Muscle of arm (tissue), 12 donors: ENCODE data around the gene CENPQ. TPM values are rescaled to one million over a fixed set of nuclear protein-coding genes. Genes with fewer than 3 reads are reported as not detected.

Source experiments
- DNase-seq: peaks from one replicate; pipeline ENCODE4 v3.0.0-alpha.2; 2013
- polyA plus RNA-seq, 12 donors: library from polyadenylated mRNA; unstranded; fragments of 120-200 nt; gene quantifications; one replicate each; pipeline ENCODE4 v1.2.1, GENCODE V29; 2013; ENCODE audit not compliant: insufficient read length in 12 of 12

CENPQ gene
- polyA plus RNA-seq, 12 donors = 7.6 to 13.8 (median 8.7) TPM; not detected in 1

DNA sequence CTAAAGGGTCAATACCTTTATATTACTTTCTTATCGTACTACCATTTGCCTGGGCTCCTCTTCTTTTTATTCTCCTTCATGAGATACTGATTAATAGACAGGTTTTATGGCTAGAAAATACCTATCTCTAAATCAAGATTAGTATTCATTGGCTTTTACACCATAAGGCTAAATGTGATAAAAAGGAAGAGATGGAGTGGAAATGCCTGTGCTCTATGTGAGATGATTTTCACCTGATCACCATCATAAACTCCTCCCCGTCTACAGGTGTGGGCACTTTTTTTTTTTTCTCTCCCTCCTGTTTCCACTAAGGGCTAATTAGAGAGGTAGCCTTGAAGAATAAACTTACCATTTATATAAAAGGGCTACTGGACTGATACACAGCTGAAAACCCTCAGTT is 36.5 kb downstream of the CENPQ start, which contains the start of gene GLYATL3:
Gene GLYATL3, plus strand, starts transcription at position 301 of the 400 bp plus-strand sequence. CDS start 12,068 bp downstream, outside the sequence.
- no peak for DNase-seq

DNA sequence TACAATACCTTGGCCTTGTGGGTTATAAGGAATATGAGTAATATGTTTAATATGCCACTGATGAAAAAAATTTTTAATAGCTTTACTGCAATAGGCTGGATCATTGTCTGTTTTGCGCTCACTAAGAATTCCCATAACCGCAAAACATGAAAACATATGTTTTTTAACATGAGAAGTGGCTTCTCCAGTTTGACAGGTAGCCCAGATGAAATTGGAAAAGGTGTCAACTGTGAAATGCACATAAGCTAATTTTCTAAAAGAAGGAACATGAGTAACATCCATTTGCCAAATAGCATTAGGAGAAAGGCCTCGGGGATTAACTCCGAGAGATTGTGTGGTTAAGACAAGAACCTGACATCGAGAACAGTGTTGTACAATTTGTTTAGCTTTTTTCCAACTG is 41.5 kb downstream of the CENPQ start:
- no peak for DNase-seq

DNA sequence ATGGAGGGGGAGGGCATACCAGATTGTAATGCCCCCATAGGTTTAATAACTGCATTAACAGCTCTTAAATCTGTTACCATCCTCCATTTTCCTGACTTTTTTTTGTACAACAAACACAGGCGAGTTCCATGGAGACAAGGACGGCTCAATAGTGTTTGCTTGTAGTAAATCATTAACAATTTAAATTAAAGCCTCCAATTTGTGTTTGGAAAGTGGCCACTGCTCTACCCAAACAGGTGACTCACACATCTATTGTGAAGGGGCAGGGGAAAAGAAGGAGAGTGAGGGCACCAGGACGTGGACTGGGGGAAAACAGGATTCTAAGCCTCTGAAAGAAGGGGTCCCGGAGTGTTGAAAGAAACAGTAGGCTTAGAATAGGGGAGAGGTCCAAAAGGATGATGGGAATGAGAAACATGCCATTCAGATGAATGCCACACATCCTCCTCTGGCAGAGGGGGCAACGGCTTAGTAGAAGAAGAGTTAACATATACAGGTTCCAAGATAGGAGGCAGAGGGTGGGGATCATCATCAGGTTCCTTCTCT is 43.5 kb downstream of the CENPQ start:
- no peak for DNase-seq

DNA sequence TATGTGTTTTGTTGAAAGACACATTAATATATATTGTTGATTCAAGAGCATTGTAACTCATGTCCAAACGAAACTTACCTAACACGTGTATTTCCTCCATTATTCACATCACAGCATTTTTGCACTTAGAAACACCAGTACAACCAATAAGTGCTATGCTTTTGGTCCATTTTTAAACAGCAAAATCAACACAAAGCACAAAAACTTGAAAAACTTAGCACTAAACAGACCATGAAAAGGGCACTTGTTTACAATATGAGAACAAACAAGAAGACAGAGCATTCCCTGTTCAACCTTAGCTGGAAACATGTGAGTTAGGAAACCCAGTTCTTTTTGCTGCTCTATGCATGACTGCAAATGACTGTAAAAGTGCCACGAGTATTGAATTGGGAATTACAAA is 46.2 kb downstream of the CENPQ start:
- no peak for DNase-seq

DNA sequence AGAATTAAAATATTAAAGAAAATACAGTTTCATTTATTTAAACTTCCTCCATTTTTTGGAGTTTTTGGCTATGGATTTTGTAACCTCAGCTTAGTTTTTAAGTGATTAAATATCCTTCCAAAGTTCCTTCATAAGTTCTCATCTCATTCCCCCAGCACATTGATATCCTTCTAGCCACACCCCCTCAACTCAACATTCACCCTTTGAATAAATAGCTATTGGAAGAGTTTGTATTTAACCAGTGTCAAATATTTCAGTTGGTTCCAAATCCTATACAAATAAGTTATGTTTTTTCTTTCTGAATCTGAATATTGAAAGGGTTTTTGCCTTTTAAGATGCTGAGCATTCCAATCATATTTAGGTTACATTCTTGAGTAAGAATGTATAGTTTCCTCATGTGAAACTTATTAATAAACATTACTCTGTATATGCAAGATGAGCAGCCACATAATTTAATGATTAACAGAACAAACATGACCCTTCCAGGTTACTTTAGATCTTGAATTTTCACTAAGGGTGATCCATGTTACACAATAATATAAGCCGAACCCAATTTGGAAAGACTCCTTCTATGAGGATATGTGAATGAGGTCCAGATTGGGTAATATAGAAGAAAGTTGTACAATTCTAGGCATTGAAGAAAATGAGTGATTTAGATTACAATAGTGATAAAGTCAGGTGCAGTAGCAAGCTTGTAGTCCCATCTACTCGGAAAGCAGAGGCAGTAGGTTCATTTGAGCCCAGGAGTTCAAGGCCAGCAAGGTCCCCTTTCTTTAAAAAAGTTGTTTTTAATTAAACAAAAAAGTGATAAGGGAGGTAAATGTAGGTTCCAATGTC is 50.2 kb downstream of the CENPQ start:
- DNase-seq = no peak

DNA sequence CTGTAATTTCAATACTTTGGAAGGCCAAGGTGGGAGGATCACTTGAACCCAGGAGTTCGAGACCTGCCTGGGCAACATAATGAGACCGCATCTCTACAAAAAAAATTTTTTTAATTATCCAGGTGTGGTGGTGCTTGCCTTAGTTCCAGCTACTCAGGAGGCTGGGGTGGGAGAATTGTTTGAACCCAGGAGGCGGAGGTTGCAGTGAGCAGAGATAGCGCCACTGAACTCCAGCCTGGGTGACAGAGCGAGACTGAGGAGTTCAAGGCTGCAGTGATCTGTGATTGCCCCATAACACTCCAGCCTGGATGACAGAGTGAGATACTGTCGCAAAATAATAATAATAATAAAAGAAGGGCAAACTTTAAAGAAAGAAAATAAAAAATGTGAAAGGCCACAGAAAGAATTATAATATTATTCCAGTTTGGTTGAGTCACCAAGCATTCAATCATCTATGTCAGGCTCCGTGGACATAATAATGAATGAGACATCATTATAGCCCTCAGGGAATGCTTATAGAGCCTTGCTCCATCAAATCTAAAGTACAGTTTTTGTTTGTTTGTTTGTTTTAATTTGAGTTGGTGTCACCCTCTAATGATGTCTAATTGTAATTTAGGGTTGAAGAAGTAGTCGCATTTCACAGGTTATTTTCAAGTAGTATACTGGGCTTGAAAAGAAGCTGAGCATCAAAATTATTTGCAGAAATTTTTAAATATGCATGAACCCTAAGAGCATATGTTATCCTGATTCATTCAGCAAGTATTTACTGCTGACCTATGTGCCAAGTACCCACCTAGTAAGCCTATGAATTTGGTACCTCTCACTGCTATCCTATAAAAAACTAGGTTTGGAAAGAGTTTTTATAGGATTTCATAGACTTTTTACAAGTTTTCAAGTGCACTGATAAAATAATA is 51.7 kb downstream of the CENPQ start:
- DNase-seq = no peak

DNA sequence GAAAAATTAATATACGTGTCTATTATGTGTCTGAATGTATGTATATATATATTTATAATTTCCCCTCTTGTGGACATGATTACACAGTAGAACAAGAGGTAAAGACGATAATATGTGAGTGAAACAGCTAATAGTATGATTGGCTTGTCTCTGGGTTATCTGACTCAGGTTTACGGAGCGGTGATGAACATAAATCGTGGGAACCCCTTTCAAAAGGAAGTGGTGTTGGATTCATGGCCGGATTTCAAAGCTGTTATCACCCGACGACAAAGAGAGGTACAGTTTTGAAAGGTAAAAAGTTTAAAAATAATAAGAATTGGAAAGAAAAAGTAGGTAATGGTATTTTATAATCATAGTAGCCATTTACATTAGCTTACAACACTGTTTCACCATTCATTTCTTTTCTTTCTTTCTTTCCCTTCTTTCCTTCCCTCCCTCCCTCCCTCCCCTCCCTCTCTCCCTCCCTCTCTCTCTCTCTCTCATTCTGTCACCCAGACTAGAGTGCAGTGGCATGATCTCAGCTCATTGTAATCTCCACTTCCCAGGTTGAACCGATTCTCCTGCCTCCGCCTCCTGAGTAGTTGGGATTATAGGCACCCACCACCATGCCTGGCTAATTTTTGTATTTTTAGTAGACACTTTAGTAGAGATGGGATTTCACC is 52.4 kb downstream of the CENPQ start:
- DNase-seq = no peak

DNA sequence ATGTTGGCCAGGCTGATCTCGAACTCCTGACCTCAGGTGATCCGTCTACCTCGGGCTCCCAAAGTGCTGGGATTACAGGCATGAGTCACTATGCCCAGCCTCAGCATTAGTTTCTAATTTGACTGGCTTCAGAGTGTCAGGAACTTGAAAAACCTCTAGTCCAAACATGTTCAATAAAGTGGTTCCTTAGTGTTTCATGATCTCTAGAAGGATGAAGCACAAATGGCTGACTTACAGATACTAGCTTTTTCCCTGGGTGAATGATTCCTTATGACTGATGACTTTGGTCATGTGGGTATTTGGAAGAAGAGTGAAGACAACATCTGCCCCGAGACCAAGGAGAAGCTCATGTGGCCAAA is 53.0 kb downstream of the CENPQ start:
- no peak for DNase-seq

DNA sequence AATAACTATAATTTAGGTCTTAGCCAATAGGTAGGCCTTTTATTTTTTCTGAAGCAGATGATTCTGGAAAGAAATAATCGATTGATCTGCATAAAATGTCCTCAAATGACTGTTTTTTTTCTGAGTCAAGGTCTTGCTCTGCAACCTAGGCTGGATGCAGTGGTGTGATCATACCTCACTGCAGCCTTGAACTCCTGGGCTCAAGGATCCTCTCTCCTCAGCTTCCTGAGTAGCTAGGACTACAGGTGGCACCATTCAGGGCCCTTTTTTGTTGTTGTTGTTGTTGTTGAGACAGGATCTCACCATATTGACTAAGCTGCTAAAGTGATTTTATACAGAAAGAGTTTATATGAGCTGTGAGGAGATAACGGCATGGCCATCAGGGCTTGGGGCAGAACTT is 54.7 kb downstream of the CENPQ start:
- DNase-seq = no peak

DNA sequence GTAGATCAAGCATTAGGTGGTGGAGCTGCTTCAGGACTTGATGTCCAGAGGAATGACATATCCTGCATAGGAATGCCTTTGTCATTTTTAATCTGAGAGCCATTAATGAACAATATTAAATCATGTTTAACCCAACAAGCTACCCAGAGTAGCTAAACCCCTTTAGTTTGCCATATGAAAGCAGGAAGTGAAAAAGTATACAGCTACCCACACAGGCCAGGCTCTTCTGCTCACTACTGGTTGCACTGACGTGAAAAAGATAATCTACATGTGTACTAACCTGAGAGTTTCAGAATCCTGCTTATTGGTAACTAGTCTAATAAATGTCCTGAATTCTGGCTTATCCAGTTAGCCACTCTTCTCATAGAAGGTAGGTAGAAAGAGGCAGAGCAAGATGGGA is 56.5 kb downstream of the CENPQ start:
- no peak for DNase-seq

DNA sequence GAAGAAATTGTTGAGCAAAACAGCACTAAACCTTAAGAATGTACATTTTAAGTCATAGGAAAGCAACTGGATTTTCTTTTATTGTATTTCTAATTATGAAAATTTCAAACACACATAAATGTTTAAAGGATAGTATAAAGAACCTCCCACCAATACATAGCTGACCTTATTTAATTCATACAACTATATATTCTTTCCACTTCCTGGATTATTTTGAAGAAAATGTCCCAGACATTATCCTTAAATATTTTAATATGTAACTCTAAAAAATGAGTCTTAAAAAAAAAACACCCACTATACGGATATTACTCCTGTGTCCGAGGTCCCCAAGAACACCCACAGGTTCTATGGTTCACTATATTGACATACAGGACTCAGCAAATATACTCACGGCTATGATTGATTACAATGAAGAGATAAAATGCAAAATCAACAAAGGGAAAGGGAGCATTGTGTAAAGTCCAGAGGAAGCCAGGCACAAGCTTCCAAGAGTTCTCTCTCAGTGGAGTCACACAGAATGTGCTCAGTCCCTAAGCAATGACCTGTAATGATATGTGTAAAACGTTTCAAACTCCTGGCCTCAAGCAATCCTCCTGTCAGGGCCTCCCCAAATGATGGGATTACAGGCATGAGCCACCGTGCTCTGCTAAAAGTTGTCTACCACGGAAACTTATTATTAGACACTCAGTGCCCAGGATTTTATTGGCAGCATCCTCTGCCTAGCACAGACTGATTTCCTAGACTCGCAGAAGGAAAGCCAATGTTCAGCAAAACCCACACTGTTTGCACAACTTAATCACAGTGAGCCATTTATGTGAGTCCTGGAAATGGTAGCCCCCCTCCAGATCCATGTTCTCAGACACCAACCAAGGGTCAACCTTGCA is 59.8 kb downstream of the CENPQ start:
- DNase-seq = no peak

DNA sequence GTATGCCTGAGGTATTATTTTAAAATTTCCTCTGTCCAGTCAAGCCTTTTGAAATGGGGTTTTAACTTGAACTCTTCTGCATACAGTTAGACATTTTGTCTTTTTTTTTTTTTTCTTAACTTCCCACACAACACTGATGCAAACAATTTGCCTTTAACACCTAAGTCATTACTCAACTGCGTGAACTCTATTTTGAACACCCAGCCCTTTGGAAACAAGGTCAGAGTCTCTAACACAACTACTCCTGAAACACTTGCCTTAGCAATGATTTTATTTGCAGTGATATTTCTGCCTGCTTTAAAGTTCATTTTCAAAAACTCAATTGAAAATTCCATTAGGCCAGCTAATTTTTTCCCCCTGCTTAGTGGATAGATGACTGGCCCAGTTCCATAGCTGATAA is 60.7 kb downstream of the CENPQ start:
- DNase-seq = no peak

DNA sequence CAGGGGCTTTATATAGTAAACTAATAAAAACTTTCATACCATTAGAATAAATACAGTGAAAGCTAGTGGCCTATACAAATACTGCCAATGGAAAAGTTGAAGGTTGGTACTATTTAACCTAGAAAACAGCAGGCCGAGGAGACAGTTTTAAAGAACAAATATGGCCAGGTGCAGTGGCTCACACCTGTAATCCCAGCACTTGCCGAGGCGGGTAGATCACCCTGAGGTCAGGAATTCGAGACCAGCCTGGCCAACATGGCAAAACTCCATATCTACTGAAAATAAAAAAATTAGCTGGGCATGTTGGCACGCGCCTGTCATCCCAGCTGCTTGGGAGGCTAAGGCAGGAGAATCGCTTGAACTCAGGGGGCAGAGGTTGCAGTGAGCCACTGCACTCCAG is 61.4 kb downstream of the CENPQ start:
- DNase-seq = no peak

DNA sequence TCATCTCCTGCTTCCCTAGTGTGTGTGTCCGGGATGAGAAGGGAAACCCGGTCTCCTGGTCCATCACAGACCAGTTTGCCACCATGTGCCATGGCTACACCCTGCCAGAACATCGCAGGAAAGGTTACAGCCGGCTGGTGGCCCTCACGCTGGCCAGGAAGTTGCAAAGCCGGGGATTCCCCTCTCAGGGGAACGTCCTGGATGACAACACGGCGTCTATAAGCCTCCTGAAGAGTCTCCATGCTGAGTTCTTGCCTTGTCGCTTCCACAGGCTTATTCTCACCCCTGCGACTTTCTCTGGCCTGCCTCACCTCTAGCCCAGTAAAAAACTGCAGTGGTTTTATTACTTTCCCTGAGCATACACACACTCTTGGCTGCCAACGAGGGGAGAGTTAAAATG is 63.4 kb downstream of the CENPQ start:
- no peak for DNase-seq

DNA sequence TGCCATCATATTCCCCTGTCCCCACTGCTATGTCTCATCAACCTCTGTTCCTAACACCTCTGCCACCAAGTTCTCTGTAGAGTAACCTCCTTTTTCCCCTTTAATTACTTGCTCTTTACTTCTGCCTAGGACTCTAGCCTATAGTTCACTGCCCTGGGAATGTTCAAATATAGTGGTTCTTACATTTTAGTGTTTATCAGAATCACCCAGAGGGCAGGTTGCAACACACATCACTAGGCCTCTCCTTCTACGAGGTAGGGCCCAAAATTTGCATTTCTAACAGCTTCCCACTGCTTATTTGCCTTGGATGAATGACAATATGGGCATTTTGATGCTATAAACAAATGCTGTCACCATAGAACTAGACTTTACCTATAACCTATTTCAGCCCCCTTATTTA is 64.2 kb downstream of the CENPQ start:
- no peak for DNase-seq

DNA sequence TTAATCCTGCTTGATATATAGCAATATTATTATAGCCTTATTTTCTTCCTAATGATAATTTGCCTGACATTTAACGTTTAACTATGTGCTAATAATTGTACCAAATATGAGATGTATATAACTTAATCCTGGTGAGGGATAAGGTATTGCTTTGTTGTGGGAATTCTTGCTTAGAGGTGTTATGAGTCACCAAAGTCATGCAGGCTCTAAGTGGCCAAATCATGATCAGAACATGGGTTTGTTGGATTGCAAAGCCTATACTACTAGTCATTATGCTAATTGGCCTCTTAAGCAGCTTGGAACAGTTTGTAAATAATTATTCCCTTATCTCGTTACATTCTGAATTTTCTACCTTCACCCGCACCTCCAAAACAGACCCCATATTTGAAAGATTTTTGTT is 65.4 kb downstream of the CENPQ start:
- DNase-seq = no peak

DNA sequence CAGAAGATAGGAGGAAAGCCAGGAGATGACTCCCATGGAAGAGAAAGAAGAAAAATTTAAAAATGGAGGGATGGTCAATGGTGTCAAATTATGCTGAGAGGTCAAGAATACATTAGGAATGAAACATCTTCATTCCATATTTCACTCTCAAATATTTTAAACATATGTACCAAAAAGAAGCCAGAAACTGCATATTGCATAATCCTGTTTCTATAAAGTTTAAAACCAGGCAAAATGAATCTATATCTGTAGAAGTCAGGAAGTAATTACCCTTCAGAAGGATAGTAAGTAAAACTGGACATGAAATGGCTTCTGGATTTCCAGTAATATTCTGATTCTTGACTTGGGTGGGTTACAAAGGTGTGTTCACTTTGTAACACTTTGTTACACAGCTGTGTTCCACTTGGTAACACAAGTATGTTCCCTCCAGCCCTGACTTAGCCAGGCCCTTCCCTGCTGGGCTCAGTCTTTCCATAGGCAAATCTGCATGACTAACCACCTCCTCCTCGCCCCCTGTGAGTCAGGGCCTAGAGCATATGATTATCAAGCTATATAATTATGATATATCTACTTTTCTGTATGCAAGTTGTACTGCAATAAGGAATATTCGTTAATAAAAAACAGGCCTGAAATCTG is 67.1 kb downstream of the CENPQ start:
- DNase-seq = no peak

DNA sequence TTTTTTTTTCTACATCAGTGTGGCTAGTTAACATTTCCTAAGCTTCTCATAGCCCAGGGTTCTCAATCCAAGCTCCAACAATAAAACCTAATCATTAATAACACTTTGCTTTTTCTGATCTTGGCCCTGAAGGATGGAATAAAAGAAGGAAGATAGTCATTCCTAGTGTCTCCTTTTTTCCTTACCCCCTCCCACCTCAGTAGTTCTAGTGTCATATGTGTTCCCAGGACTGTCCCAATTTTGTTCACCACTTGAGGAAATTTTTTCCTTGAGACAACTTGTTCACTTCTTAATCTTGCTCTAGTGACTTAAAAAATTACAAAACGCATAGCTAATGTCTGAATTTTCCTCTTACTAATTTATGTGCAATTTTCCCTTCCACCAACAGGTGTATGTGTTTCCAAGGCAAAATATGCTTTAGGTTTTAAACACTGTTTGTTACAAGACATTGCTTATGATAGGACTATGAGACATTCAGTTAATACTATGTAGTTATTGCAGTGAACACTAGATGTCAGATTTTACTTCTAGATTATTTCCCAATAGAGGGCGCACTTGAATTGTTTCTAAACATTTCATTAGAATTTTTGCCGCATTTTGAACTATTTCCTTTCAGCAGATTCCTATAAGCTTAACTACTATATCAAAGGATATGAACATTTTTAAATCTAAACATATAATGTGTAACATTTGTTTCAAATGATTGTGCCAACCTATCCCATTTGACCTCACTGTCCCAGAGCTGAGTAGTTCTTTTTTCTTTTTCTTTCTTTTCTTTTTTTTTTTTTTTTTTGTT is 68.8 kb downstream of the CENPQ start:
- peak; percentile 40 for DNase-seq

DNA sequence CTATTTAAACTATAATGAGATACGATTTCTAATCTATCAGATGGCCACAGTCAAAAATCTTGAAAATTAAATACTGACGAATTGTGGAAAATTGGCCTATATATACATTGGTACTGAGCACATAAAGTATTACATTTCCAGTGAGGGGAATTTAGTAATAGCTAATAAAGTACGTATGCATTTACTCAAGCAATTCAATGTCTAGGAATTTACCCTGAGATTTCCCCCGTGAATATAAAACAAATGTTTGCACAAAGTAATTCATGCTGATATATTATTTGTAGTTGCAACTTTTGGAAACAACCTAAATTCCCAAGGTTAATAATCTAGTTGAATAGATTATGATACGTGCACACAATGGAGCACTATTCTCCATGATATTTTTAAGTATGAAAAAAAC is 72.6 kb downstream of the CENPQ start:
- DNase-seq = no peak

DNA sequence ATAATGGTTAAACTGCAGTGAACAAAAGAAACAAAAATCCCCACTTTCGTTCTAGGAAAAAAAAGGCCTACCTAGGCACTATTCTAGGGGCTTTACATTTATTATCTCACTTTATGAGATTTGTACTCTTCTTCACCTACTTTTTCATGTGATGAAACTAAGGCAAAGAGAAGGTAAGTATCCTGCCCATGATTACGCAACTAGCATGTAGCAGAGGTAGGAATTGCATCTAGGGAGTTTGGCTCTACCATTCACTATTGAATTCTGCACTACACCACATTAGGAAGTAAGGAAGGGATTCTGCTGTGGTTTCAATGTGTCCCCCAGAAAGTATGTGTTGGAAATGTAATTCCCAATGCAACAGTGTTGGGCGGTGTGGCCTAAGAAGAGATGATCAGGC is 75.9 kb downstream of the CENPQ start:
- DNase-seq = no peak
